Epidermal melanocyte (primary cell): ENCODE data around the gene DISP2.

Source experiments
- DNase-seq: peaks from one replicate; pipeline ENCODE4 v3.0.0; 2011; ENCODE audit warnings: low spot score; ENCODE audit not compliant: insufficient read length

Gene DISP2

DNA sequence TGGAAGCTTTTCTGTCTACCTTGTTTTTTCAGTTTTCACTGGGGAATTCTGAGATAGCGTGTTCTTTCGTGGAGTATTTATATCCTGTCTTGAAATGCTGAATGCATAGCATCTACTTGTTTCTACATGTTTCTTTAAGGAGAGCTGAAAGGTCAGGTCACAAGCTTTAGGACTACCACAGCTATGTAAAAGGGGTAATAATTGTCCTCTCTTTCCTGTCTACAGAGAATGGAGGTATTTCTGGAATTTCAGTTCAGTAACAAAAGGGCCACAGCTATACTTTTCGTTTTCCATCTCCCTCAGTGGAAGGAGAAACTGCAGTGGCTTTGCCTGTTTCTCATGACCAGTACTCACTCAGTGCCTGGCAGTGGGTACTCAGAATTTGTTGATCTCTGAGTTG is 29.8 kb upstream of the DISP2 start:
- no peak for DNase-seq

DNA sequence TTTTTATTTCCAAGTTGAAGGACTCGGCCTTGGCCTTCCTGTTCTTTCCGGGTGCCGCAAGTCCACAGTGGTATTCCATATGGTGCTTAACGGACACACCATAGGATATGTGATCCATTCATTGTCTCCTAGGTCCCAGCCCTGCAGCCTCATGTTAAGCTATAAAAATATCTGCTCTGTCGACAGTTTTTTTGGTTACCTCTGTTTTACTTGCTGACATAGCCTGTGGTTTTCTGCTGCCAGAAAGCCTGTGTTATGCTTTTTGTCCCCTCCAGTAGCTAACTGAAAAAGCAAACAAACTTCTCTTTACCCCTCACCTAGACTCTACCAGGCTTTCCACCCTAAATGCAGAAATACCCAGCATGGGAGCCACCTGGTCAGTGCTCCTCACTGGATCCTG is 29.3 kb upstream of the DISP2 start:
- no peak for DNase-seq

DNA sequence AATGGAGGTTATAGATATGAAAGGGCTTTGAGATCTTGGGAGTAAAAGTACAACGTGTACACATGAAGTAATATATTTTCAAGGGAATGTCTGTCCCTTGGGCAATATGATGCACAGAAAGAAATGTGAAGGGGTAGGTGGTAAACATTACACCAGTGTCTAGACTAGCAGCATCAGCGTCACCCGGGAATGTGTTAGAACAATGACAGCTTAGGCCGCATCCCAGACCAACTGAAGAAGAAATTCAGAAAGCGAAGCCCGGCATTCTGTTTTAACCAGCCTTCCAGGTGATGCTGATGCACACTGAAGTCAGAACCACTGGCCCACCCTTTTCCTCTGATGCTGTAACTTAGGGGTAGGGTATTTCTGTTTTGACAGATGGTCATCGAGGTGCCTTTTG is 28.2 kb upstream of the DISP2 start:
- no peak for DNase-seq

DNA sequence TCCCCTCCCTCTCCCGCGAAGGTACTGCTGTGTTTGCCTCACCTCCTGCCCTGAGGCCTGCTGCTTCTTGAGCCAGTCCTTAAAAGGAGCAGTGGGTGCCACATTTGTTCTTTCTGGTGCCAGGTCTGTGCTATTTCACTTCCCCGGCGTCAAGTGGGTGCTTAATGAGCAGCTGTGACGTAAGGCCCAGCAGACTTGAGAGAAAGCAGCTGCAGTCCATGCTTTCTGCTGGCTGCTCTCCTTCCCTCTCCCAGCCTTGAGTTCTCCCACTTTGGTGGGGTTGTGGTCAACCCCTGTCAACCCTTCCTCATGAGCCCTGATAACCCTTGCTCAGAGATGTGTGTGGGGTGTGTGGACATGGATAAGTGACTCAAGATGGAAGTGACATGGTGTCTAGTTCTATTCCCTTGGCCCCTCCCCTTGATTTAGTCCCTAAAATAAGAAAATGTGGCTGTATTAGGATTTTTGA is 27.6 kb upstream of the DISP2 start:
- no peak for DNase-seq

DNA sequence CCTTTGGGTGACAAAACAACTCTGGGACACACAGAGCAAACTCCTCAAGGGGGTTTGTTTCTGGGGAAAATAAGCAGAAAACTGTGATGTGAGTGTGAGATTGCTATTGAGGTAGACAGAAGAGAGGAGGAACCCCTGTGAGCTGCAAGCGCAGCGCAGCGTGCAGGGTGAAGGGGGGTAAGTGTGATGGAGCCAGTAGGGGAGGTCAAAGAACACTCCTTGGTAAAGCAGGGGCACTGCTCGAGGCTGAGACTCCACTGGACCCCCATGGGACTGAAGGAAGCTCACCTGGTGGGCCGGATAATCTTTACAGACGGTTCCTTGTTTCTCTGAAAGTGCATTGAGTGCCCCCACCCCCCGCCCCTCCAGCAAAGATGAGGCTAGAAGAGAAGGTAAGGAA is 27.0 kb upstream of the DISP2 start:
- no peak for DNase-seq

DNA sequence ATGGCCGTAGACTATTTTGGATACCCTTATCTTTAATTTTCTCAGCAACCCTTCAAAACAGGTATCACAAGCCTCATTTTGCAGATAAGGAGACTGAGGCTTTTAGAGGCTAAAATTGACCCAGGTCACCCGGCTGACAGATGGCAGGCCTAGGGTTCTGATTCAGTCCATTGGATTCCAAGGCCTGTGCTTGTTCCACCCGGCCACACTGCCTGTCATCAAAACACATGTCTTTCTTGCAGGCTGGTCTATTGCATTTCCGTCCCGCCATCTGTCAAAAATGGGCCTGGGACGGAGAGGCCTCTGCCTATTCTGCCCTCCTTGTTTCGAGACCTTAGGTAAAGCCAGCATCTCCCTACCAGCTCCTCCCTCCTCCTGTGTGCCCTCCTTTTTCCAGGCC is 26.4 kb upstream of the DISP2 start:
- DNase-seq = no peak

DNA sequence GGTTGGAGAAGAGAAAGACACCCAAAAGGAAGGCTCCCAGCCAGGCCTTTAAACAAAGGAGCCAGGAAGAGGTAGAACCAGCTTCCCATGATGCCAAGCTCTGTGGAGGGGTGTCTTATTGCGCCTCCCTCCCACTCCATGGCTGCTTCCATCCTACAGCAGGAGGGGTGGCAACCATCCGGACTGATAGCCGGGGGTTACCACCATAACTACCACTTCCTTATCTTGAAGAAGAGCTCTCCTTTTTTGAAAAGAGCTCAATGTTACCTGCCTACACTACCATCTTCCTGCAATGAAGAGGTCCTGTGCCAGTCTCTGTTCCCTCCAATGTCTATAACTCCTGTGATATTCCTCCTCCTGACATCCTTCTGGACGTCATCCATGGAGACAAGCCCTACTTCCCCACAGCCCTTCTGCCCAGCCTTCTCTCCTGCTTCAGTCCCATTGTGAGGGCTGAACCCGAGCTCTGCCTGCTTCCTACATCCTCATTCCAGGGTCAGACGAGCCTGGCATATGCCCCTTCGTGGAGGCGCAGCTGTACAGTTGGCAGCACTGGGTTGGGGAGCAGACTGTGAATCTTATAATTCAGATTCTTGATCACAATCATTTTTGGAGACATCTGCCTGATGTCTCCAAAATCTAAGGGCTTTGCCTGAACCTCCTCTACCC is 25.8 kb upstream of the DISP2 start:
- DNase-seq = no peak

DNA sequence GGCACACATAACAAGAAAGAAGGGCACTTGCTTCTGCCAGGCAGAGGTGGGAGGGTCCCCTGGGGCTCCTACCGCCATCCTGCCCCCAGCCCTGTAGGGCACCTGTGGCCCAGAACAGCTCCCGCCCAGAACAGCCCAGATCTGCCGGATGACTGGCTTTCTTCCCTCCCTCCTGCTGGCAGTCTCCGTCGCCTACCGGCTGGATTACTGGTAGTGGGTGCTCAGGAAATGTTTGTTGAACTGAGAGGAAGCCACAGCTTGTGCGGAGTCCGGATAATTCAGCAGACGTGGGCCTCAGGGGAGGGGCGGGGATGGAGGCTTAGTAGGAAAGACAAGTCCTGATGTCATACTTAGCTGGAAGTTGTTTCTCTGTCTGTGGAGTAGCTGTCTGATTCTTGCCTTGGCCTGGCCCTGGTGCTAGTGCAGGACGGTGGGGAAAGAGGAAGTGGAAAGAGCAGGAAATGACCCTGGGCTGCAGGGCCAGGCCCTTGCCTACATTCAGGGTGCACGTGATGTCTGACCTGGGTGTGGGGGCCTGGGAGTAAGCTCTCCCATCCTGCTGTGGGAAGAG is 24.0 kb upstream of the DISP2 start:
- DNase-seq = no peak

DNA sequence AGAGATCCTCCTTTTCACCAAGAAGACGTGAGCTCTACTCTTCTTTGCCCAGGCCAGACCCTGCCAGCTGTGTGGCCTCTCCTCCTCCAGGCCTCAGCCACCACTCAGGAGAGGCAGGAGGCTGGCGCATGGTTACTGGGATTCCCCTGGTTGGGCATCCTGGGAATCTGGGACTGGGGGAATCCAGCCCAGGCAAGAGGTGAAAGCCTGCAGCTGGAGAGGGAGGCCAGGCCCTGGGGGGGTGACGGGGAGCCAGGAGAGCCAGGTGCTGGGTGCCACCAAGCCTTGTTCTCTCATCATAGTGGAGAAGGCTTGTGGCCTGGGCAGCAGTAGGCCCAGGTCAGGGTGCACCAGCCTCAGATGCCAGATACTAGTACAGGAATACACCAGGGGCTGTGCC is 23.5 kb upstream of the DISP2 start:
- no peak for DNase-seq

DNA sequence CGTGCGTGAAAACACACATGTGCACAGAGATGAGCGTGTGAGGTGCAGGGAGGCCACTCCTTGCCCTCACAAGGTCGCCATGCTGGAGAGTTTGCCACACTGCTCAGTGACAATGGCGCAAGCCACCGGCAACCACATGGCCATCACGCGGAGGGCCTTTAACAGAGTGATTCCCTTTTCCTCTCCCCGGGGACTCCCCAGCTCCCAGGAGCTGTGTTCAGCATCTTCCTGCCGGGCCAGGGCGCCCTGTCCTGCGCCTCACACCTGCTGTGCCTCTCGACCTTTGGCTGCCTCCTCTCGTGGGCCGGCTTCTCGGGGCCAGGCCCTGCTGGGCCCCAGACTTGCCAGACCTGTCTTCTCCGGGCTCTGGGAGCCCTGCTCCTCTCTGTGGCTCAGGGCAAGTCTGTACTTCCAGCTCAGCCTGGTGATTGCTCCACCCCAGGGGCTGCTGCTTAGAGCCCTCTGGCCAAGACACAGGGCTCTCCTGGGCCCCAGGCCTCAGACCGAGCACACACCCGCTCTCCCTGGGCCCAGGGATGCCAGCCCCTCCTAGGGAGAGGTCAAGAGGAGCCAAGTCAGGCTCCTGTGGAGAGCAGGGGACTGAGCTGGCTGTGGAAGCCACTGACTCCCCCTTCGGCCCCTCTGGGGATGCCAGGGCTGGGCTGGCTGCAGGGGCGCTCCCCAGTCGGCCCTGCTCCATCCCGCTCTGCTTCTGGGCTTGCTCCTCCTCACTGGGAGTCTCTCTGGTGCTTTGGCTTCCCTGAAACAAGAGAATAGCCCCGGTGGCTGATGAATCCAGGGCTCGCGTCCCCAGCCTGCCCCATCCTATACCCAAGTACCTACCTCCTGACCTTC is 22.9 kb upstream of the DISP2 start:
- no peak for DNase-seq

DNA sequence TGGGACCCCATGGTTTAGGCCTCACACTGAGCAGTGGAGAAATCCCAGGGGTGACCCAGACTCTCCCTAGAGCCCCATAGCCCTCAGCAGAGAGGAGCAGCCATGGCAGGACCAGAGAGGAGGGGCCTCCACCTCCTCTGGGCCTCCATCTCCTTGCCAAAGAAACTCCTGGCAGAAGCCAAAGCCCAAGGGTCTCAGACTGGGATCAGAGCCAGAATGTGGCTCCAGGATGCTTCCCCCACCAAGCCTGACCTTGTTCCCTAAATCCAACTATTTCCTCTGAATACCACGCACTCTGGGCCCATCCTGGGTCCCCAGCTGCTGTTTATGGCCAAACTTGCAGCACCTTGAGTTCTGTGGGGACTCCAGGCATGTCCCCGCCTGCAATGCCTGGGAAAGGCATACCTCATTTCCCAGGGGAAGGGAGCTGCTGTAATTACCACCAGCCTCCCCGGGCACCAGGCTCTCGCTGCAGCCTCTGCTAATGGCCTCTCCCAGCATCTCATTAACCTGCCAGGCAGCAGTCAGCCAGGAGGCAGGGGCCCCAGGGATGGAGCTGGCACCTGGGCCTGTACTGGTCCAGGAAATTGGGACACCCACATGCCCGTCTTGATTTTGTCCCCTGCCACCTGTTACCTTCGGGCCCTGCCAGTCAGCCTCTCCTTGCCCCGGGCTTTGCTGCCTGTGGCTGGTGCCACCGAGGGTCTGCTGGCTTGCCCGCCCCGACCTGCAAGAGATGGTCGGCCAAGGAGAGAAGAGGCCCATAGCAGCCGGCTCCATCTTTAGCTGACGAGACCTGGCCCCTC is 21.9 kb upstream of the DISP2 start:
- DNase-seq = no peak

DNA sequence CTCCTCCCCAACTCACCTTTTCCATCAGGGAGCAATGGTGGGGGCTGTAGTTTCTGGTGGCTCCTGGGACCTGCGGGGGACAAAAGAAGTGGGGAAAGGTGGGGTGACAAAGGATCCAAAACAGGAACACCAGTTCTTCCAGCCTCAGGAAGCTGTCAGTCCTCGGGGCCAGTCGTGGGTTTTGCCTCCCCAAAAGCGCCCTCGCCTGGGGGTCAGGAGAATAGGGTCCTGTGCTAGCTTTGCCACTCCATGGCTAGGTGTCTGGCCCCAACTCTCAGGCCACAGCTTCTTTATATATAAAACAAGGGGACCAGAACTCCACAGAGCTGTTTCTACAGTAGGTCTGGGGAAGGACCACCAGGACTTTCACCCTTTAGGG is 21.3 kb upstream of the DISP2 start:
- DNase-seq = no peak

DNA sequence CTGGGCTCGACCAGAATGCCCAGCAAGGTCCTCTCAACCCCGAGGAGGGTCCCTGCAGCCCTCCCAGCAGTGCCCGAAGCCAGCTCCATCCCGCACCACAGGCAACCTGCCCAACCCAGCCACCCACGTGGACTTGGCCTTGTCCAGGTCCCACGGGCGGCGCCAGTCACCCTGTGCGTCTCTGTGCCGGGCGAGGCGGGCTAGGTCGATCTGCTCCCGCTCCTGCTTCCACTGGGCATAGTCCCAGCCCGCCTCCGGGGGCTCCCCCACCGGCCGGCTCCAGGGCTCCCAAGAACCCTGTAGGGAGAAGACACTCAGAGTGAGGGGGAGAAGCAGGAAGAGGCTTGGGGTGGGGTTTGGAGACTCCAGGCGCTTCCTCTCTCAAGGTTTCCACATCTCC is 20.4 kb upstream of the DISP2 start:
- DNase-seq = no peak

DNA sequence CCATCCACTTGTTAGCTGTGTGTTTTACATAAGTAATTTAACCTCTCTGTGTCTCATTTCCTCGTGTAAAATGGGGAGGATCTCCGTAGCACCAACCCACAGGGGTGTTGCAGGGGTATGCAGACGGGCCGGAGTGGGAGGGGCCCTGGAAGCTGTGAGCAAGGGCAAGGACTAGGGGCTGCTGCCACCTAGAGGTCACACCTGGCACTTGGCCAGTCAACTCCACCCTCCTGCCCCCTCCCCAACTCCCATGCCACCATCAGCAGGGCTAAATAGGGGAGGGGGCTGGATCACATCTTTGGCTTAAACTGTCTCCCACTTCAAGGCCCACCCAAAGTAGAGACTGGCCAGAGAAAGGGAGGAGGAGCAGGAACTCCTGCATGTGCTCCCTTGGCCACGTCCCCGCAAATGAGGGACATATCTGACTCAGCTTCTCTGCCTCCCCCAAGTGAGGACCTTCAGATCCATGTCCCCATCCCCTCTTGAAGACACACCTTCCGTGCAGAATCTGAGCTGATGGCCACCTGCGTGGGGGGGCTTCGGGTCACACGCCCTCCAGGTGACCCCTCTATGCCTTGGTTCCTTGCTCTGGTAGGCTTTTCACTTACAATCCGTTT is 19.9 kb upstream of the DISP2 start:
- peak; percentile 64 for DNase-seq

DNA sequence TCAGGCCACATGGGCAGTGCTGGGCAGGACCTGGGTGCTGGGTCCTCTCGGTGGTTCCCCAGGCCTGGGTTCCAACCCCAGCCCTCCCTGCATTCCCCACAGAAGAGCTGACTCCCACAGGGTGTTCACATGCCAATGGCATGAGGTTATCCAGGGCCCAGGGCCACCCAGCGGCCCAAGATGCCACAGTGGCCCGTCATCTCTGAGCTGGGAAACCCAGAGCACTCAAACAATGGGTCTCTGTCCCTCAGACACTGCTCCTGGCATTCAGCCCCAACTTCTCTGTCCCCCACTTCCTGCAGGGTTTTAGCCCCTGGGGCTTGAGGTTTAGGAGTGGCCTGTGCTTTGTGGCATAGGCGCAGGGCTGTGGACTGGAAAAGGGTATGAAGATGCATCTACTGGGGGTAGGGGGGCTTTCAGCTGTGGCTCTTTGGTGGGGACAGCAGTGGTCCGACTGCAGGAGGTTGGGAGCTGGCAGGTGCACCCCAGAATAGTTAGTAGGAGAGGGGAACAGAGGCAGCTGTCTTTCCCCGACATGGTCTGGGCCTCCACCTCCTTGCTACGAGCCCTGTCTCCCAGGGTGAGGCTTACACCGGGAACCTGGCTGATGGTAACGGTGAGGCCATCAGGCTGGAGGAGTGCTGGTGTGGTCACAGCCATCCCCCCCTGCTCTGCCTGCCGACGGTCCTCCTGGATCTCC is 18.9 kb upstream of the DISP2 start:
- peak; percentile 76 for DNase-seq

DNA sequence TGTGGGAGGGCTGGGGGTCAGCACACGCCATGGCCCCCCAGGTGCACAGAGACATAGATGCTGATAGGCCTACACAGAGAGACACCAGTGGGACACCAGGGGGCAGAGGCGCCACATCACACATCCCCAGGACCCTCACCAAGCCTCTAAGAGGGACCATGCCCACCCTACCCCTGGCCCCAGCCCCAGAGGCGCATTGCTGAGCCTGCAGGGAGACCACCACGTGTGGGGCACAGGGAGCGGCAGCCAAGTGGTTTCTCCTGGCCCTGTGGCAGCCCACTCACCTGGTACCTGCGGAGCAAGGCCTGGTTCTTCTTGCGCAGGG is 18.4 kb upstream of the DISP2 start:
- DNase-seq = no peak

DNA sequence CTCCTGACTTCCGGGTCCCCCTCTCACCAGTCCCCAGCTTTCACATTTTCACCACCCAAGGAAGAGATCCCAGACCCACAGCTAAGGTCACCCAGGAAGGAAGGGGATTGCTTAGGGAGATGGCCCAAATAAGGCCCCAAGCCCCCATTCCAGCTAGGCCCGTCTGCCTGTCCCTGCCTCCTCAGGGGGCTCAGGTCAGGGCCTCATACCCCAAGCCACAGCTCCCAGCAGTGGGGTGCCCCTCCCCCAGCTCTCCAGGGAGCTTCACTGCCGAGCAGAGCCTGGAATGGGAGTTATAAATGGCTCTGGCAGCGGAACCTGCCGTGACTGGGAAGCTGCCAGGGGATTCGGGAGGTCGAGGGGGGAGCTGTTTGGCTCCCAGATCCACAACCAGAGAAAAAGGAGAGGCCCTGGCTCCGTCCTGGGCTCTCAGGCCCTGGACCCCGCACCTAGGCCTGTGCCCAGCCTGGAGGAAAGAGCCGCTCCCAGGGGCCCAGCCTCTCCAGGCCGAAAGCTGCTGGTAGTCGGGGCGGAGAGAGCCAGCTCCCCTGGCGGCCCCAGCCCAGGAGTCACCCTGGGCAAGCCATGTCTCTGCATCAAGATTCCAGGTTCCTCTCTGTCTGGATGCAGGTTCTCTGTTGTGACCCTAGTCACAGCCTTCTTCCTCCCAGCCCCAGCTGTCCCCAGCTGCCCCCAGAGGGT is 17.8 kb upstream of the DISP2 start:
- peak; percentile 47 for DNase-seq

DNA sequence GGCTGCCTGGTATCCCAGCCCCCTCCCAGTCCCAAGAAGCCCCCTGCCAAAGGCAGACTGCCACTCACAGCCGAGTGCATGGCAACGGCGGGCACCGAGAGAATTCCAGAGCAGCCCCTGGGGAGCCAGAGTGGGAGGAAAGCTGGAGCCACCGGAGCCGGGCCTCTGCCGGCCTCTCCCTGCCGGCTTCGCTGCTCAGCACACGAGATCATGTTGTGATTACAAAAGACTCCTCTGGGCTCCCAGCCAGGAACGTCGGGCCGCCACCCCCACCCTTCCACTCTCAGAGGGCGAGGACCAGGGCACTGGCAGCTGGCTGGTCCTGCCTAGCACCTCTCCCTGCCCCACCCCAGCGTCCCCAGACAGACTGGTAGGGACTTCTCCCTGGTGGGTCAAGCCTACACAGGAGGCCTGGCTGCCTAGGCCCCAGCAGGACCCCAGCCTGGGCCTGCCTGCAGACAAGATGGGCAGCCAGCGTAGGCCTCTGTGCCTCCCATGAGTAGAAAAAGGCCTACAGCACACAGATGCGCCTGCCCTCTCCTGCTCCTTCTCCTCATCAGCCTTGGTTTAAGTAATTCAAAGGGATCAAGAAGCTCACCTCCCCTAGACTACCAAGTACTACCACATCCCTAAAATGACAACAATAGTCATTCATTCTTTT is 17.1 kb upstream of the DISP2 start, which contains the start of gene CCDC9B:
Gene CCDC9B (minus strand): TSS at position 200 of the 661 bp plus-strand sequence. CDS start 120 bp downstream, at position 80.
- peak; percentile 95 for DNase-seq
